NCI-H1105 (cell line): ENCODE data around the gene KIF6.

ENCODE experiments used
- DNase-seq: peaks from one replicate; lab custom pipeline; 2025; lab: John Stamatoyannopoulos, UW

The KIF6 gene

DNA sequence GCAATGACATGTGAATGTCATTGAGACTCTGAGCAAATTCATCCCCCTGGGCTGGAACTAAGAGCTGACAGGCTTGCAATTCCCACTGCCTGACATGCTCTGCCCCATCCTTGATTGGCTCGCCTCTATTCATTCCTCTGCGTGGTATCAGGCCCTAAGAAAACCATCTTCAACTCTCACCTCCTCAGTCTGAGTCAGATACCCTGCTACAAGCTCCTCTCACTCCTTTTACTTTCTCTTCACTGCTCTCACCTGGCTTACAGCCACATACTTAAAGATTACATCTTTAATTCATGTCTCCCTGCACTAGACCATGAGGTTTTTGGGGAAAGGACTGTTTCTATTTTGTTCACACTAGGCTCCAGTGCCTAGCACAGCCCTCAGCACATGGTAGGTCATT lies 131.6 kb downstream of the KIF6 start:
- no peak for DNase-seq

DNA sequence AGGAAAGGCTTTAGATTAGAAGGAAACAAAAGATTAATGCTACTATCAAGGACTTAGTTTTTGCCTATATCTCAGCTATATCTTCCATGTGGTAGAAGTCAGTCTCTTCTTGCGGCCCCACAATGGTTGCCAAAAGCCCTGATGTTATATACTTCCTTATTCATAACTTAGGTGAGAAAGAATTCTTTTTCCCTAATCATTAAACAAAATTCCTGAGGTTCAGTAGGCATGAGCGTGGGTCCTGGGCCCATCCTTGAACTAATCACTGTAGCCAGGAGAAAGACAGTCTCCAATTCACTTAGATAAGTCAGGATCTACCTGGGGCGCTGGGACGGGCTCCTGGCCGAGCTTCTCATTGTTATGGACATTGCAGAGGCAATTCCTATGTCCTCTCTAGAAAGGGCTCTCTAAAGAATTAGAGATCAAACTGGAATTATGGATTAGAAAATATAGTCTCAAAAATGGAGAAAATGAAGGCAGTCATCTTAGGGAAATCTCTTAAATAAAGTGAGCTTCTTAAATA lies 134.3 kb downstream of the KIF6 start:
- no peak for DNase-seq

DNA sequence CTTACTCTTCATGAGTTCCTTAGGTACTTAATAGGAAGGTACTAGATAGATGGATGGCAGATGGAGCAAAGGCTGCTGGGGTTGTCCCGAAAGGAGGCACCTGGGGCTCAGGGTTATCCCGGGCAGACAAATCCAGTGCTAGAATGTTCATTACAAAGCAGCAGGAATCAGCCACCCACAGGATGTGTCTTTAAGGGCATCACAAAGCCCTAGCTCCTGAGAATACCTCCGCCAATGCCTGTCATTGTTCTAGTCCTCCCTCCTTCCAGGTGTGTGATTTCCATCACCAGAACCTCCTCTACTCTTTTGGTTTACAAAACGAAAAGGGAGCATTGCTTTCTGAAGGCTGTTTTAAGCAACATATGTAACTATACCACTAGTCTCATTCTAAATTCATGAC lies 138.1 kb downstream of the KIF6 start:
- no peak for DNase-seq

DNA sequence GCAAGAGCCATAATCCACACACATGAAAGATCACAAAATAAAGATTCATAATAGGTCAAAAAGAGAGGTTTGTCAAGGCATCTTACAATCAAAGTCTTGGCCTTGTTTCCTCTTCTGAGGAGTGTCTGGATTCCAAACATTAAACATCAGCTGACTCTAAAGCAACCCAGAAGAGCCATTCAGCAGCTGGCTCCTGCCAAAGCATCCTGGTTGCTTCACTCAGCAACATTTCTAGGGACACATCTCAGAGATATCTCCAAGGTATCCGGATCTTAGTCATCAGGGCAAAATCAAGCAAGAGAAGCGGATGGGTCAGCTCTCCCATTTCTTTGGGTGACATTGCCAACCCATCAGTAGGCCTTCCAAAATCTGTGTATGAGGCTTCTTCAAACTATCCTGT lies 139.6 kb downstream of the KIF6 start:
- no peak for DNase-seq

DNA sequence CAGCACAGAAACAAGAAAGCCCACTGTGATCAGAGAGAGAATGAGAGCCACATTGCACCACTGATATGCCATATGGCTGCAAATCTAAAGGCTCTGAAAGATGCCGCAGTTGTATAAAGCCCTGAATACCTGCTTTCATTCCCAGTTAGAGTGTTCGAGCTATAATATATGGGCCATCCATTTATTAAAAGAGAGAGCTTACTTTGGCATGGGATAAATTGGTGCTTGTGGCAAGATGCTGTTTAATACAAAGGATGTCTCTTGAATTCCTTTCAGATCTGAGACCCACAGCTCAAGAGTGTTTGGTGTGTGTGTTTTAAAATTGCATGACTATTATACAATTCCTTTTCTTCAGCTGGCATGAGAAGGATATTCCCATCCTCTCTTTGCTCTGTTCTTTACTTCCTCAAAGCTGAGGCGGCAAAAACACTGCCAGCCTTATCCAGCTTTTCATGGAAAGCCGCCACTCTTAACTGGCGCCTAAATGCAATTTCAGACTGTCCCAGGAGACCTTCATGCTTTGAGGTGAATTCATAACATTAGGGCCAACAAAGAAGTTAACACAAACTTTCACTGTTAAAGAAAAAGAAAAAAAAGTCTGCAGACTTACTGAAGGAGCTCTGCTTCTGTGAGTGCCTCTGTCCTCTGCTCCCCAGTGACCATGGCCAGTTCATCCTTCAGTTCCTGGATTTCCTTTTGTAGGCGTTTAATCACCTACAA lies 147.6 kb downstream of the KIF6 start:
- DNase-seq, result no peak

DNA sequence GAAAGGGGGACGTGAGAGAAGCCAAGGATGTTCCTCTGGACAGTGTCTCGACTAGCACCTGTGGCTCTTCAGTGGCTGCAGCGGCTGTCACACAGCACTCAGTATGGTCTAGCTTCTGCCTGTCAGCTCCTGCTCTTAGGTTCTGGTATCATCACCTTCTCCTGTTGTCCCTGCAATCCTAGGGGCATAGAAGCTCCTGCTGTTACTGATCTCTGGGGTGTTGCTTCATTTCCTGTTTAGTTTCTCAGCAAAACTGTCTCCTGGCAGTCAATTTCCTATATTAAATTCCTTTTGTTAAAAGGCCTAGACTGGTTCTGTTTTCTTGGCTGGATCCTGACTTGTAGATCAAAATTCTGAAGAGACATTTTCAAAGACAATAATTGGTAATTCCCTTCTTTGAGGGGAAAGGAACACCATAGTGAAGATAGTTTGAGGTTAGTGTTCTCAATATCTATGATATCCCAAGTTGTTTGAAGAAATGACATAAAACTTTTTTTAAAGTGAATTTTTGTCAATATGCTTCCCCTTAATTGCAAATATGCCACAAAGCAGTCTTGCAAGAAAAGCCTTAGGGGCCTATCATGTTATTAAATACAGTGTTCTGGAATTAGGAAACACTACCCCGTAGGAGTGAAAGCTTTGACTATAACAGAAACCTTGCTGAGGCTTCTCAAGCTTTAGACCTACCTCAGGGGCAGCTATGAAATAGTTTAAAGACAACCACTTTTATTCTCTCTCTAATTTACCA lies 148.5 kb downstream of the KIF6 start:
- no peak for DNase-seq

DNA sequence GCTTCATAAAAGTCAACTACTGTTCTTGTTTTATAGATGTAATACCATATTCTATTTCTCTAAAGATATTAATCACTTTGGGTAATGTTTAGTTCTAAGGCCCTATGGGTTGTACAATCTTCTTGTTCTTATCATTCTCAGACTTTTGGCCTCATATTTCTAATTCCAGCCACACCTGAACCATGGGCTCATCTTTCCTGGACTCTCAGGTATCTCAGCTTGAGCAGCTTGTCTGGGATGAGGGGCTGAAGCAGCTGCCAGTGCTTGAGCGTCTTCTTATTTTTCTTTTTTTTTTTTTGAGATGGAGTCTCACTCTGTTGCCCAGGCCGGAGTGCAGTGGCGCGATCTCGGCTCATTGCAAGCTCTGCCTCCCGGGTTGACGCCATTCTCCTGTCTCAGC lies 150.2 kb downstream of the KIF6 start:
- DNase-seq, result no peak

DNA sequence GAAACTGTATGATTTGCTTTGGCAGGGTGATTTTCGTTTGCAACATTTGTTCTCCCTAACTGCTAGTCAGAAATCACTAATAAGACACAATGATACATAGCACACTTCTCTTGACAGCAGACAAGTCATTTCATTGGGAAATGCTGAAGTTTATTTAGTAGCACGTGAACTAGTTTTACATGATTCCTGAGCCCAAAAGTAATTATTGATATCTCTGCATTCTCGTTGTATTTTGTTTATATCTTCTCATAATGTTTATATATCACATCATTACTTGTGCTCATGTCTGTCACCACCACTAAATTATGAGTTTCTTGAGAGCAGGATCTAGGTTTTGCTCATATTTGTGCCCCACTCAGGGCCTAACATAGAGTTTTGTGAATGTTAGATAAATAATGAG lies 151.7 kb downstream of the KIF6 start:
- DNase-seq, result no peak

DNA sequence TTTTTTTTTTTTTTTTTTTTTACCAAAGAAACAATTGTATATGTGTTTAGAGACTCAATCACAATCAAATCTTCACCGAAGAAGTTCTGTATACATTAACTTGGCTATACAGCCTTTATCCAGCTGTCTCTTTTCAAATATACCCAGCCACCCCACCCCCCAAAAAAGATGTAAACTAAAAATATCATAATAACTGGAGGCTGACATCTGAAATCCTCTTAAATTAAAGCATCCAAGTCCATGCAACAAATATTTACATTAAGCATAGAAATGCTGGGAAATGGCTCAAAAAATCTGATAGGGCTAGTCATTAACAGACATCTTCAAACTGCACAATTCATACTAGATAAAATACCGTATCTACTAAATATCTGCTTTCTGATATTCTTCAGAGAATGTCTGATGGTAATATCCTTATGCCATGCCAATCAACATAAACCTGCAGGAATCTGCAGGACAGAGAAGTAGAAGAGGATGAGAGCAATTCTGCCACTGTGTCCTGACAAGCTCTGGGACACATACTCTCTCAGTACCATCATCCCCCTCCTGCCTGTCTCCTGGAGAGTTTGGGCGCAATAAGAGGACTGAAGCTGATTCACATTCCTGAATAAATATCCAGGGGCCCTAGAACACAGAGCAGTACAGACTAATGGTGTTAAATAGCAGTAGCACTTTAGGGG lies 152.4 kb downstream of the KIF6 start:
- no peak for DNase-seq

DNA sequence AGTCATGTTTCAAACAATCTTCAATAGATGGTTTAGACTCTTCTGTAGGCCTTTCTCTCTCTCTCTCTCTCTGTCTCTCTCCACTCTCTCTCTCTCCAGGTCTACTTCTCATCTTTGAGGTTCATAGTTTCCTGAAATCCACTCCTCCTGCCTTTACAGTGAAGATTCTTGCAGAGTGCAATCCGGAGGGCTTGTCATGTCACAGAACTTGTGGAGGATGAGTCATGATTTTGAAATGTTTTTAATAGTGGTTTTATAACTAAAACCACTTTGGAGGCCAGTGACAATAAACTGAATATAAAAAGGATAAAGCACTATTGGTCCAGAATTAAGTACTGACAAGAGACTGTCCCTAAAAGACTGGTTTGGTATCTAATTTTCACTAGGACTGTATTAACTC lies 156.3 kb downstream of the KIF6 start:
- no peak for DNase-seq

DNA sequence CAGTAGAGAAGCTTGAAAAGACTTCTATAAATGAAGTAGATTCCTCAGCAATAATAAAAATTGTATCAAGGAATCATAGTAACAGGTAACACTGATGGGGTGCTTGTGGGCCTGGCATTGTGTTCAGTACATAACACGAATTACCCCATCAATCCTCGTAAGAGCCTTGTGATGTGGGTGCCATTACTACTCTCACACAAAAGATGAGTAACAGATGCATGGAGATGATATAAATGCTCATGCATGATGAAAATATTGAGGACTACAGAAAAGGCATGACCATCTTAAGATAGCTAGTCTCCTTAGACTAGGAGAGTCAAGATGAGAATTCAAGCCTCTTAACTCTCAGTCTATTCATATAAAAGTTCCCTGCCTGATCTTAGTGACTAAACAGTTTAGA lies 158.1 kb downstream of the KIF6 start:
- DNase-seq, result no peak

DNA sequence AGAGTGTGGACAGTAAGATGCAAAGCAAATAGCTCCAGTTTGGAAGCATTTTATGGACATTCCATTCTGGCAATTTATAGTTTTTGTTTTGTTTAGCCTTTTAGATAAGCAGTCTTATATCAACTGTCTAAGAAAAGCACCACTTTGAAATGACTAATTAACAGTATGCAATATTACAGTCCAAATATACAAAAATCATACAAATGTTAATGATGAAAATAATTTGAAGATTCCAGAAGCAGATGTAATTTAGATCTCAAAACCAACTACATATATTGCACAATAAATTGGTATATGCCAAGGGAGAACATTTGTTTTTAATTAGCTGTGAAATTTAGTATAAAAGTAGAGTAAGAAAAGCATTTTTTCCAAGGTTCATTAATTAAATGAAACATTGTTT lies 158.8 kb downstream of the KIF6 start:
- DNase-seq, result no peak

DNA sequence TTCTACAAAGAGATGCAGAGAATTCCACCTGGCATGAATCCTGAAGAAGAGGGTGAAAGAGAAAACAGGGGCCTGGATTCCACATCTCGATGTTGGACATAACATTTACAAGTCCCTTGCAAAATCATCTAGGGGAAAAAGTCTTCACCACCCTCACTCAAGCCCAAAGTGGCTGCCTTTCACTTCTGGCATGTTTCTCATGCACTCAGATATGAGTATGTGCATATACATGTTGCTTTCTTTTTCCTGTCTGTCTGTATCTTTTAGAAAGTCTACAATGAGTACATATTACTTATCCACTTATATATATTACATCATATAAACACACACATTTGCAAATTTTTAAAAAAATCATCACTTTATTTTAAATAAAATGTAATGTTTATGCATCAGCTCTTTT lies 159.3 kb downstream of the KIF6 start:
- no peak for DNase-seq

DNA sequence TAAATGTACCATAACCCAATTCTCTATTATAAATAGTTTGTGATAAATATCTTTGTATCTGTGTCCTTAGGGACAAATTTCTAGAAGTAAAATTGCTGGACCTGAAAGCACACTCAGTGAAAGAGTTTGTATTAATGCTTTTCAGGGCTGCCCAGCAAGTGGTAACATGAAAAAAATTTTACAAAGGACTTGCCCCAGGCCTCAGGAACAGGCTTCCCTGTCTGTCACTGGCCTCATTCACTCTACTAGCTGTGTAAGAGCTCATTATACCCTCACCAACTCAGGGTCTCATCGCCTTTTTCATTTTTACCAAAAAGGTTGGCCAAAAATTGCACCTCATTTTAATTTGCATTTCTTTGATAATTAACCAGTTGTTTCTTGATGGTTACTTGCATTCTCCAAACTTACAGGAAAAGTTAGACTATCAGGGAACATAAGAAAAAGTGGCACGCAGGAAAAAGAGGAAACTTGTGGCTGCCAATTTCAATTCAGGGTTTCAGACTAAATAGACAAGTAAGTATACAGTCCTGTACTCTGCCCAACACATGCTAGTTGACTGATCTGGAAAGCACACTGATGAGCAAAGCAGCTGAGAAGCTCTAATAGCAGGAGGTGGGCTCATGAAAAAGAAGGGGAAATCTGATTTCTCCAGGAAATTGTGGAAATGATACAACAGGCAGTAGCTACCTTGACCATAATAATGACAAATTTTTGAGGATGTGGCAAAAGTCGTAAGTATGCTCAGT lies 161.5 kb downstream of the KIF6 start:
- no peak for DNase-seq

DNA sequence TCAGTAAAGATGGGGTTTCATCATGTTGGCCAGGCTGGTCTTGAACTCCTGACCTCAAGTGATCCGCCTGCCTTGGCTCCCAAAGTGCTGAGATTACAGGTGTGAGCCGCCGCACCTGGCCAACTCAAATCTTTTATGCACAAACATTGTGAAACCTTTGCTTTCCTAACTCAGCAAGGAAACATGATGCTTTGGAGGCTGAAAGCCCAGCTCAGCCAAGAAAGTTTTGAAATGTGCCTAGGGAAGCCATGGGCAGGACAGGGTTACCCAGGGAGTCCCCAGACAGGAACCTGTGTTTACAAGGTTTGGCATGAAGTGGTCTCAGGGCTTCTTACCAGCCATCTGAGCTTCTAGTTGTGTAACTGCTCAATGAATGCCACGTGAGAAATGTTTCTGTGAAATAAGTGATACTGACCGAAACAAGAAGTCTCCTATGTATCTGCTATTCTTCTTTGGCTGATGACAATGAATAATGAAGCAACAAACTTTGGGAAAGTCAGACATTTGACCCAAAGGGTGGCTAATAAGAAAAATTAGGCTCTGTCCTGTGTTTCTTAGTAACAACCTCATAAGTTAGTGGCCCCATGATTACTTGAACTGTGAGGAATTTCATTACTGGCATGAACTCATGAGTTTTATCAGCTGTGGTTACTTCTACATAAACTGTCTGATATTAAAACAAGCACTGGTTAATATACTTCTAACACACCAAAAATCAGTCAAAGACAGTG lies 163.5 kb downstream of the KIF6 start:
- no peak for DNase-seq

DNA sequence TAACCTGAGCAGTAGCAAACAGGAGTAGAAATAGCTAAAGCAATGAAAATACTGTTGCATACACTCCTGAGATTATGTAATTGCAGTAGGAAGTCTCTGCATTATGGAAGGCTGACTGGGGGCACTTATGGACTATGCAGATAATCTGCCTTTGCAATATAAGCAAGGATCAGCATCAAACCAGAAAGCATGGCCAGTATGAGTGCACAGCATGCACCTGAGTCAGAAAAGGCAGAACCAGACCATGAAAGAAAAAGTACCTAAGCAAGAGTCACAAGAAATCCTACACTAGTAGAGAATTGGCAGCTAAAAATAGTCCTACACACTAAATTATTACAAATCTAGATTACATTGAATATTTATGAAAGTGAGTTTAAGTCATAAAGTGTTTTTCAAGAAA lies 164.3 kb downstream of the KIF6 start:
- no peak for DNase-seq

DNA sequence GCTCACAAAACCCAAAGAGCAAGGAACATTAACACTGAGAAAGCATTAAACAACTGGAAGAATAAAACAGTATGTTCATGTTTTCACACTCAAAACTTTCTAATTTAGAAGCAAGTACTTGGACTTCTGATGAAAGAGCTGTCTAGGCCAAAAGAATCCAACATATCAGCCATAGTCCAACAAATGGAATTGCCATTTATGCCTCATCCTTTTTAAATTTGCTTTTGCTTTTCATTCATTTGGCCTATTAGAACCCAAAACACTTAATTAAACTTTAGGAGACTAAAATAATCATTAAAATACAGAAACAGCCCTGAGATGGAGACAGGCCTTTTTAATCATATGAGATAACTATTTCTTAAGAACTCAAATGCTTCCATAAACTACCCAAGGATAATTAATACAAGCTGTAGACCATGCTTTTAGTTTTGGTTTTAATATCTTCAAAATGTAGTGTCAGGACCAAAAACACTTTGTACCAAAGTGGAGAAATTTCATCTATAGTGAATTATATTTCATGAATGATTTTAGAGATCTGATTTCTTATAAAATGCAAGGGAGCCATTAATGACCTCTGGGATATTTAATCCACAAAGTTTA lies 166.5 kb downstream of the KIF6 start:
- DNase-seq, result no peak

DNA sequence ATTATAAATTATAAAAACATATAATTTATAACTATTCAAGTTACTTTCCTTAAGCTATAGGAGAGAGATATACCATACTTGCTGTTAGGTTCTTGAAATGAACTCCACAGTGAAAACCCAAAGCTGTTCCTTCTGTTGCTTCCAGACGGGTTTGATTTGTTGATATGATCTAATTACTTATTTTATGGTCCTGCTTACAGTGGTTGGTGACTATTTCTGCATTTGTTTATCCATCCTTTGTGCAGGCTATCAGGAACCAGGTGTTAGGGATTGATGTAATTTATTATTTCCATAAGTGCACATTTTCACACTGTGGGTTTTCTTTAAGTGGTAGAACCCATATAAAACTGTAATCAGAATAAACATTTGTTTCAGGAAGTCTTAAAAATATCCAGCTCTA lies 167.1 kb downstream of the KIF6 start:
- no peak for DNase-seq

DNA sequence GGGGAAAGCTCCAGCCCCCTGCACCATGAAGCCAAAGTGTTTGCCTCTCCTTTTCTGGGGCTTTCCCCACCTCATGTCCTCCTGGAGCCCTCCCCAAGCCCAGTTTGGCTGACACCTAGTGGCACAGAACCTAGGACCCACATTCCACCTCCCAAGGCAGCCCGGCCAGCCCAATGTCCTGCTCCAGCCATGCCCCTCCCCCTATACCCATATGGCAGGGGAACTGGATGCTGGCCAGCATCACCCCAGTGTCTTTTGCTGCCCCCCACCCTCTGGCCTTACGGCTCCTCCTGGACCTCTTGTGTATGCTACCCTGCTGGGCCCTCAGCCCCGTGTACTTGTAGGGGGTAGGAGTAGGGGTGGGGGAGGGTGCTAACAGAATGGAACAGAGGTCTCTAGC lies 170.1 kb downstream of the KIF6 start:
- DNase-seq, result no peak

DNA sequence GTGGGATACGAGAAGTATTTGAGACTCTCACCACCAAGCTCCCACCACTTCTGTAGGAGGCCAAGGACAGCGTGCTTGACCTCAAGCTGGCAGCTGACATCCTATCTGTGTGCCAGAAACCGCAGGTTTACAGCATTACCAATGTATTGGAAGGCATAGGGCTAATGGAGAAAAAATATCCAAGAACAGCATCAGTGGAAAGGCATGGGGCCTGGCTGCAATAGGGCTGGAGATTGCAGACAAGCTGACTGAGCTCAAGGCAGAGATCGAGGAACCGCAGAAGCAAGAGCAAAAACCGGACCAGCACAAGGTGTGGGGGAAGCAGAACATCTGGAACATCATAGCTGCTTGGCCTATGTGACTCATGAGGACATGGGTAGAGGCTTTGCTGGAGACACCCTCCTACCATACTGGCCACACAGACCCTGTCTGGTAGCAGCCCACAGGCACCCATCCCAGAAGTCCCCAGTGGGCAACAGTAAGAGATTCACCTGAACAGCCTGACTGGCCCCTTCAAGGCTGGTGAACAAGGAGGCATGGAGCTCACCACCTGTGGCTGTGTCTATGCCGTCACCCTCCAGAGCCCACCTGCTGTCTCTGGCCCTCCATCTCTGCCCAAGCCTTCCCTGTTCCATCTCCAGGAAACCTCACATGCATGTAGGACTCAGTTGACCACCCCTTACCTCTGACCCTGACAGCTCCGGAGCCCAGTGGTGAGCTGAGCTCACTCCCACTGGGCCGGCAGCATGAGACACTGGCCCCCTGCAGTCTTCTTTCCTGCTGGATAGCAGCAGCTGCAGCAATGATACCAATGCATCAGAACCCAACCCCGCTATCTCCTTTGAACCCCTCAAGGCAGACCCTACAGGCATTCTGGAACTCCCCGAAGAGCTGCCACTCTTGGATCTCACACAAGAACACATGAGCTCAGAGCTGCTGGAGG lies 171.1 kb downstream of the KIF6 start:
- no peak for DNase-seq
